NOMO-1 (cell line): Measurements from ENCODE around the gene PHF21B.
A peak's percentile ranks its signal among the peaks of the same experiment; 100 is the strongest.

Experiments used
- DNase-seq, 2 experiments: peaks; one replicate each; lab custom pipeline; 2025; ENCODE audit not compliant: unreplicated experiment in 2 of 2; lab: John Stamatoyannopoulos, UW

PHF21B gene

GRCh38 chr22:44940130-44940529, 69.7 kb downstream of the PHF21B start:
- DNase-seq: no peak

DNA sequence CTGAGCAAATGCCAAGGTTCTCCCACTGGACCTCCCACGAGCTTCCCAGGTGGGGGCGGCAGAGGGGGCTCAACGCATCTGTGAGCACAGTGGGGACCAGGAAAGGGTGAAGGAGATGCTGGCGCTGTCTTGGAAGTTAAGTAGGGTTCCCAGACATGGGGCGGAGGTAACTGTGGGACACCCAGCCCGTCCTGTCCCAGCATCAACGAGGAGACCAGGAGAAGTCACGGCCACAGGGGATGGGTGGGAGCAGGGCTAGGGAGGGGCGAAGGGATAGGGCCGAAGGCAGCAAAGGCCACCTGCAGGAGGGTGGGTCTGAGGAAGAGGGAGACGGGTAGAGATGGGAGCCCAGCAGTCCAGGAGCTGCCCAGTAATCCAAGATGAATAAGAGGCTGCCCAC, 70.4 kb downstream of the PHF21B start:
- no peak for DNase-seq

GRCh38 chr22:44938886-44939285, 70.9 kb downstream of the PHF21B start:
- no peak for DNase-seq

- DNase-seq: no peak
Measured at GRCh38 chr22:44937216-44937615, 72.6 kb downstream of the PHF21B start.

DNA sequence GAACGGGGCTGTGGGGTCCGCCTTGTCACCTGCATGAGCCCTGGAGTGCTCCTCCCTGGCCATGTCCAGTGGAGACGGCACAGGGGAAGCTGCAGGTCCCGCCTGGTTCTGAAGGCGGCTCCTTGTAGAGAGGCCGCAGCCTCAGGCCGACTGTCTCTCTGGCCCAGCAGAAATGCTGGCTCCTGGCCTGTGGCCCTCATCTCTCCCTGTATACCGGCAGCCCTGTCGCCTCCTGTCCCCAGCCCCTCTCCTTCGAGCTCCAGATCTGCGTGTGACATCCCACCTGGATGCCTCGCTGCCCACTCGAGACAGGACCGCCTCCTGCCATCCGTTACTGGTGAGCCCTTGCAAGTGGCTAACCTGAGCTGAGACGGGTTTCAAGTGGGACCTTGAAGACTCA, 73.6 kb downstream of the PHF21B start:
- DNase-seq: no peak

- DNase-seq: no peak
Measured at GRCh38 chr22:44935724-44936123, 74.1 kb downstream of the PHF21B start.

DNA sequence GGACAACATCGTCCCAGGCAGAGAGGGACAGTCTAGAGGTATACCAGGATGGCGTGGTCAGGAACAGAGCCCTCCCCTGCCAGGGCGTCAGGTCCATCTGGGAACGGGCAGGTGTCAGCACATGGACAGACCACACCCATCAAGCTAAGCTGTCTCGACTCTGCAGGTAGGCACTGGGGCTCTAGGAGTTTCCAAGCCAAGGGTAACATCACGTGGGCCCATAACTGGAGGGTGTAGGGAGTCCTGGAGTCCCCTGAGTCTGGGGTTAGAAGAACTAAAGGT, 75.4 kb downstream of the PHF21B start:
- DNase-seq: no peak

- peak in 1 of 2 experiments; percentile 4 for DNase-seq
Measured at GRCh38 chr22:44933666-44934453, 75.9 kb downstream of the PHF21B start.

DNA sequence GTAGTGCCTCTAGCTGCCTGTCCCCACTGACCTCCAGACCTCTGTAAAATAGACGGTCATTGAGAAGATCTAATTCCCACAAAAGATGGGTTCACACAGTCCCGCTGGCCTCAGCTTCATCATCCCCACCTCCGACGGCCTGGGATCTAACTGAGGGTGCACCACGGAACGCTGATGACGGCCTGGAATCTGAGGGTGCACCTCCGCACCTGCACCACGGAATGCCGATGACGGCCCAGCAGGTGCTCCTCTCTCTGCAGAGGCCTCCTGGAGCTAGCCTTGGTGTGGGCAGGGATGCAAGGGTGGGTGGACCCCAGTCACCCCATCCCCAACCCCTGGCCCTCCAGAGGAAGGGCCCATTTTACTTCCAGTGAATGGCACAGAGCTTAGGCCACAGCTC, 77.3 kb downstream of the PHF21B start:
- DNase-seq: no peak

GRCh38 chr22:44931766-44932165, 78.0 kb downstream of the PHF21B start:
- no peak for DNase-seq

DNA sequence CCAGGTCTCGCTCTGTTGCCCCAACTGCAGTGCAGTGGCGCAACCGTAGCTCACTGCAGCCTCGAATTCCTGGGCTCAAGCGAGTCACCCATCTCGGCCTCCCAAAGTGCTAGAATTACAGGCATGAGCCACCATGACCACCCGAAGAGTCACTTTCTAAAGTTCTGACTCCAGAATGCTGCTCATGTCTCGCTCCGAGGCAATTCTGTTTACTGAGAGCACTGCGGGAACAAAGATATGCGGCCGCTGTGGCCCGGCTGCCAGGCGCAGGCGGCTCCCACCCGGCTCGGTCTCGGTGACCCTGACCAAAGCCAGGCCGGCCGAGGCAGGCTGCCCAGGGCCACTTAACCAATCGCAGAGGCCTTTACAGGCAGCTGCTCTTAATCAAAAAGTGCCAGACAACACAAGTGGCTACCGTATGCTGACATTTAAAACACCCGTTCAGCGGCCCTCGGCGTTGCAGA, 78.7 kb downstream of the PHF21B start:
- DNase-seq: no peak

DNA sequence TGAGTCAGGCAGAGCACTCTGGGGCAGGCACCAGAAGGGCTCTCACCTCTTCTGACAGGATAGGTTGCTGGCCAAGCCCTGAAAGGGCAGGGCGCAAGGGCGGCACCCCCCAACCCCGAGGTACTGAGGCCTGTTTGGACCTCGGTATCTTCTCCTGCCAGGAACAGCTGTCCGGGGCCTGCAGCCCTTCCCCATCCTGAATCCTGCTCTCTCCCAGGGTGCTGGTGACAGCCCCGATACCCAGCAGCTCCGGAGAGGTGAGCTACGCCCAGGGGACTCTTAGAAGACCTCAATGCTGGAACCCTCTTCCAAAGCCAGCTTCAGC, 79.1 kb downstream of the PHF21B start:
- no peak for DNase-seq

DNA sequence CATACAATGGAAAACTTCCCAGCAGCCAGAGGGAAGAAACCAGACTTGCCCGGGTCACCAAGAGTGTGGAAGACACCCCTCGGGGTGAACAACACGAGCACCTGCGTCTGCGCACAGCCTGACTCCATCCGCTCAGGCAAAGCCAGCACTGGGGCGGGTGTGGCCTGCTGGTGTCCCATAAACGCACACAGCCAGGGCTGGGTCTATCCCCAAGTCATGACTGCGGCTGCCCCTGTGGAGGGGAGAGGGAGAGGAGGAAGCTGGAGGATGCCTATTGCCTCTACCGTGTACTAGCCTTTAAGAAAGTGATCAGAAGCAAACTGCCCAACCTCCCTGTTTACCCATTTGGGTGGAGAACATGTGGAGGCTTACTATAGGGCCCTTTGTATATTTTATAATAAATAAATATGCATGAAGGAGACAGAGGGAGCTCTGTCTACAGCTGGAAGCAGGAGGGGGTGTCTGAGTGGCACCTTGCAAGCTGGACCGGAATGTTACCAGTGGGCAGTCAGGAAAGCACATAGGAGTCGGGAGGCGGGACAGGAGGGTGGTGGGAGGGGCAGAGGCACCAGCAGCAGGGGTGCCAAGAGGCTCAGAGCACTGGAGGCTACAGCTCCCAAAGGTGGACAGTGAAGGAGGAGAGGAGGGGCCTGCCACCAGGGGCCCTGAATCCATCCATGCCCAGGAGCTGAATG, 79.6 kb downstream of the PHF21B start:
- DNase-seq: no peak

- no peak for DNase-seq
Measured at GRCh38 chr22:44929359-44930015, 80.3 kb downstream of the PHF21B start.

GRCh38 chr22:44928711-44929358, 81.0 kb downstream of the PHF21B start:
- DNase-seq: no peak

DNA sequence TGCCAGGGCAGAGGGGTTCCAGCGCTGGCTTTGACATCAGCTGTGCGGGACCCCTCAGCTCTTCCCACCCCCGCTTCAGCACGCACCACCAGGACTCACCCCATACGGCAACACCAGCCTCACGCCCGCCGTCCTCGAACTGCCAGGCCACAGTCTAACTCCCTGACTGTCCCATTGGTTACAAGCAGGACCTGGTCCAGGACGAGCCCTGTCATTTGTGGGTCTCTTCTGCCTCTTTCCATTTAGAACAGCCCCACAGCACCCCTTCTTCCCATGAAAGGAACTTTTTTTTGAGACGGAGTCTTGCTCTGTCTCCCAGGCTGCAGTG, 81.7 kb downstream of the PHF21B start:
- no peak for DNase-seq

DNA sequence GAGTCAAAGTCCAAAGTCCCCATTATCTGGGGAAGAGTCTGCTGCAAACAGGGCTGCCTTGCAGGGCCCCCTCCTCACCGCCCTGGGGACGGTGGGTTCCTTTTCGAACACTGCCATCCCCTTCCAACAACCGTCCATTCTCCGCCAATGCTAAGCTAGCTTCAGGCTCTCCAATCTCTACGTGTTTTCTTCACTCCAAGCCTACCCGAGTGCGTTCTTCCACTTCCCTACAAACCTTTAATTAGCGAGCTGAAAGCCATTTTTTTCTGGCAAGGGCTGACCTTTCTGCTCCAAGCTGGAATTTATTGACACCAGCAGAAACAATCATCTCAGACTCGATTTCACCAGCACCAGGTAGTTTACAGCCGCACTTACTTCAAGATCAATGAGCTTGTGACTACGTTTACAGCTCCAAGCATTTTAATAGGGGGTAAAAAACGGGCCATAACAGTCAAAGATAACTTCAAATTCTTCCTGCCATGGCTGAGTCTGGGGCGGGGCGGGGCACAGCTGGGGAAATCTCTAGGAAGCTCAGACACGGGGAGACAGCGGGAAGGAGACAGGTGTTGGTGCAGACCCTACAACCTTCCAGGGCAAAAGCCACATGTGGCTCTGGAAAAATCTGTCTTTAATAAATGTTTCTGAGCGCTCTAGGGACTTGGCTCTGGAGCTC, 82.2 kb downstream of the PHF21B start:
- no peak for DNase-seq

GRCh38 chr22:44926491-44927415, 83.1 kb downstream of the PHF21B start:
- DNase-seq: no peak

- DNase-seq: no peak
Measured at GRCh38 chr22:44926124-44926475, 83.7 kb downstream of the PHF21B start.

DNA sequence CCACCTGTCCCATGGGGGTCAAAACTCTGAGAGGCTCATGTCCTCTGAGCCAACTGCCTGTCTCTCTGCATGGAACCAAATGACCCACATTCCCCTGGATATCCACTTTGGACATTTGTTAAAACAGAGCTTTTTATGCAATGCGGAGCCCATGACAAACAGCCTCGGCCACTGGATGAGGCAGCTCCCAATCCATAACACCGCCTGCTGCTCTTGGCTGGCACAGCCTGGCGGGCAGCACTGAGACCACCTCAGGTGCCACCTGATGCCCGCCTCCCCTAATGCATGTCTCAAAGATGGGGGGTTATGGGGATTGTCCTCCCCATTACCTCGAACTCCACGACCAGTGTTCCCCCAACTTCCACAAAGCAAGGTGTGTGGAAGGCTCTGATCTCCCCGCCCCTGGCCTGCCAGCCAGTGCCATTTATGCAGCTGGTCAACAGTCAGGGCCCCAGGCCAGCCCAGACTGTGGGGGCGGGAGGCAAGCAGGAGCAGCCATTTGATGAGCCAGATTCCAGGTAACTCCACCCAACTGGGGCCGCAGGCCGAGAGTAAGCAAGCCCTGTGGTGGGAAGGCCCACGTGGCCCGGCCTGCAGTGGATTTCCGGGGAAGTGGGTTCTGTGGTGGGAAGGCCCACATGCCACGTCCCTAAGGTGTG, 84.2 kb downstream of the PHF21B start:
- no peak for DNase-seq
